ENCODE results near the gene MAFG. TPM values are rescaled to one million over a fixed set of nuclear protein-coding genes. Genes with fewer than 3 reads are reported as not detected.

The MAFG gene
- total and polyA plus RNA-seq, 2 of the 13 experiments (the other 11 are each of a cell fraction or from before 2014, with no cell fraction given) = 14.5 to 20.0 TPM

GRCh38 chr17:81961087-81961511 is 33.6 kb upstream of the MAFG start, which contains the start of gene NOTUM (continued):
- TF ChIP-seq ZUFSP (CRISPR knock-in tag; IDR thresholded peaks at IDR 0.05; ENCODE audit: borderline replicate concordance) = no peak
- TF ChIP-seq TCF7 (IDR thresholded peaks at IDR 0.05; ENCODE audit: low read depth) = peak; percentile 69
- no peak for TF ChIP-seq DMTF1 (CRISPR knock-in tag; IDR thresholded peaks at IDR 0.05)
- peak; percentile 2; the same call in 1 of the 2 replicates for TF ChIP-seq FOXO1 (CRISPR knock-in tag; IDR thresholded peaks at IDR 0.05)
- no peak for TF ChIP-seq NFRKB (IDR thresholded peaks at IDR 0.05)
- TF ChIP-seq XBP1 (CRISPR knock-in tag; IDR thresholded peaks at IDR 0.05) = no peak
- TF ChIP-seq CCDC6 (CRISPR knock-in tag; IDR thresholded peaks at IDR 0.05) = peak; percentile 78; the same call in 1 of the 2 replicates
- TF ChIP-seq SAP130 (CRISPR knock-in tag; IDR thresholded peaks at IDR 0.05; ENCODE audit: low read depth) = no peak
- TF ChIP-seq HDAC1 (CRISPR knock-in tag; IDR thresholded peaks at IDR 0.05) = 0 out of 2 replicates have a peak, but pooled peaks have one; percentile 5
- TF ChIP-seq KLF12 (CRISPR knock-in tag; IDR thresholded peaks at IDR 0.05; ENCODE audit: borderline replicate concordance) = no peak
- TF ChIP-seq CBFB (CRISPR knock-in tag; IDR thresholded peaks at IDR 0.05) = peak; percentile 81; the same call in 1 of the 2 replicates
- TF ChIP-seq REL (CRISPR knock-in tag; conservative IDR thresholded peaks at IDR 0.05) = no peak
- peak; percentile 55 for TF ChIP-seq PATZ1 (CRISPR knock-in tag; IDR thresholded peaks at IDR 0.05)
- TF ChIP-seq ZBTB40 (IDR thresholded peaks at IDR 0.05) = no peak
- no peak for TF ChIP-seq ZBTB40 (CRISPR knock-in tag; IDR thresholded peaks at IDR 0.05)
- no peak for TF ChIP-seq ZNF616 (CRISPR knock-in tag; IDR thresholded peaks at IDR 0.05; ENCODE audit: low read depth)

All from HepG2 (cell line).